ENCODE data around the gene TMEM131L. TPM values are rescaled to one million over a fixed set of nuclear protein-coding genes. Genes with fewer than 3 reads are reported as not detected.

The TMEM131L gene
- total RNA-seq, 1 donor from 2014 or later = 29.8 TPM

DNA sequence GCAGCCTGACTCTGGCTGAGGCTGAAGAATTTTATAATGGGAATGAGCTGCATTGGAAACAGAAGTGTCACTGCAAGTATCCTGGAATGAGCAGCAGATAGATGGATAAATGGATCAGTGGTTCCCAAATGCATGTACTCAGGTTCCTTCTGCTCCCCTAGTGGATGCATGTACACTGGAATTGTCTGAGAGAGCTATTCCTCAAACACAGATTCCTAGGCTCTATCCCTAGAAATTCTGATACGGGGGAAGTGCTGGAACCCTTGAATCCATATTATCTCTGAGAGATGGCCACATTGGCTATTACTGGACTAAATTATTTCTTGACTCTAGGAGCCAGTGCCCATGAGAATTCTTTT, 64.8 kb downstream of the TMEM131L start:
- Mint-ChIP-seq H3K9me3 (ENCODE audit: unreplicated experiment) (no peaks in the 10 kb centered on the region), H3K36me3 (ENCODE audit: low read depth, unreplicated experiment) (peaks cover 18% of the 10 kb centered on the region), H3K27me3 (ENCODE audit: unreplicated experiment) (peaks cover 7% of the 10 kb centered on the region), H3K4me3 (ENCODE audit: unreplicated experiment) (no peak overlapping the region), H3K27ac (ENCODE audit: unreplicated experiment) (peak overlapping the region; percentile 9), H3K4me1 (ENCODE audit: unreplicated experiment) (peaks cover 54% of the 10 kb centered on the region)
- TF ChIP-seq, protein P1, sequence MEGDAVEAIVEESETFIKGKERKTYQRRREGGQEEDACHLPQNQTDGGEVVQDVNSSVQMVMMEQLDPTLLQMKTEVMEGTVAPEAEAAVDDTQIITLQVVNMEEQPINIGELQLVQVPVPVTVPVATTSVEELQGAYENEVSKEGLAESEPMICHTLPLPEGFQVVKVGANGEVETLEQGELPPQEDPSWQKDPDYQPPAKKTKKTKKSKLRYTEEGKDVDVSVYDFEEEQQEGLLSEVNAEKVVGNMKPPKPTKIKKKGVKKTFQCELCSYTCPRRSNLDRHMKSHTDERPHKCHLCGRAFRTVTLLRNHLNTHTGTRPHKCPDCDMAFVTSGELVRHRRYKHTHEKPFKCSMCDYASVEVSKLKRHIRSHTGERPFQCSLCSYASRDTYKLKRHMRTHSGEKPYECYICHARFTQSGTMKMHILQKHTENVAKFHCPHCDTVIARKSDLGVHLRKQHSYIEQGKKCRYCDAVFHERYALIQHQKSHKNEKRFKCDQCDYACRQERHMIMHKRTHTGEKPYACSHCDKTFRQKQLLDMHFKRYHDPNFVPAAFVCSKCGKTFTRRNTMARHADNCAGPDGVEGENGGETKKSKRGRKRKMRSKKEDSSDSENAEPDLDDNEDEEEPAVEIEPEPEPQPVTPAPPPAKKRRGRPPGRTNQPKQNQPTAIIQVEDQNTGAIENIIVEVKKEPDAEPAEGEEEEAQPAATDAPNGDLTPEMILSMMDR (IDR thresholded peaks at IDR 0.05; ENCODE audit: unreplicated experiment) = no peak
- DNase-seq (ENCODE audit: low spot score) = no peak

DNA sequence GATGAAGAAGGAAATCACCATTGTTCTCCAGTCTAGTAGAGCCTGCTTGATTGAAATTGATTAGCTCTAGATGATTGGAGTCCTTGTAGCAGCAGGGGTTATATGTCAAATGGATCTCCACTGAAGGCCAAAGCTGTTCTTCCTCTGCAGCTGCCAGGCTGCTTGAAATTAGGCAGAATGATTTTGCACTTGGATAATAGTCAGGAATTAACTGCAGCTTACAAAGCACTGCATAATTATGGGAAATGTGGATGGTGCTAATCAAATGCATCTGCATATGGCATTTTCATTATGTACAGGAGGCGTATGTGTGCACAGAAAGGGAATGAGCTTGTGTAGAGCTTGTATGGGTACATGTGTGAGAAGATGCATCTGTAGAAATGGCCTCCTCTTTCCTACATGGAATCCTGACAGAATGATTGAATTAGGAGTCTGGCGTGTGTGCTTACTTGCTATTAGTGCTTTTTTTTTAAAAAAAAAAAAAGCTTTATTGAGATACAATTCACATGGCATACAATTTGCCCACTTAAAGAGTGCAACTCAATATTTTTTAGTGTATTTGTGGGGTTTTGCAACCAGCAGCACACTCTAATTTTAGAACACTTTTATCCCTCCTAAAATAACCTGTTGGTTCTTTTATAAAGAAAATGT, 65.9 kb downstream of the TMEM131L start:
- Mint-ChIP-seq H3K4me3 (ENCODE audit: unreplicated experiment) (no peak overlapping the region), H3K27me3 (ENCODE audit: unreplicated experiment) (peaks cover 9% of the 10 kb centered on the region), H3K36me3 (ENCODE audit: low read depth, unreplicated experiment) (peaks cover 15% of the 10 kb centered on the region), H3K27ac (ENCODE audit: unreplicated experiment) (no peak overlapping the region), H3K9me3 (ENCODE audit: unreplicated experiment) (no peaks in the 10 kb centered on the region), H3K4me1 (ENCODE audit: unreplicated experiment) (peaks cover 54% of the 10 kb centered on the region)
- TF ChIP-seq, protein P1 (IDR thresholded peaks at IDR 0.05; ENCODE audit: unreplicated experiment) = no peak
- DNase-seq (ENCODE audit: low spot score) = no peak

DNA sequence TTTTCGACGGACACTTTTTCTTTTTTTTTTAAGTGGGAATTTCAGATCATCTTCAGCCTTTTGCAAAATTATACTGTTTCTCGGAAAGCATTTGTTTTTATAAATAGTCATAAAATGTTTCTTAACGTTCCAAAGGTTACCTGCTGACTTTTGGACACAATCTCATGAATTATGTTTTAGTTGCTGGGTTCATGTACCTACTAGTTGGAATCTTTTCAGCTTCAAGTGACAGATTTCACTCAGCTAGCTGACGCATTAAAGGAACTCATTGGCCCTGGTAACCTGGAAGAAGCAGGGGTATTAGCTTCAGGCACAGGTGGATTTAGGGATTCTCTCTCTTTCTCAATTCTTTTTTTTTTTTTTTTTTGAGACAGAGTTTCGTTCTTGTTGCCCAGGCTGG, 66.5 kb downstream of the TMEM131L start:
- Mint-ChIP-seq H3K27me3 (ENCODE audit: unreplicated experiment) (peaks cover 9% of the 10 kb centered on the region), H3K27ac (ENCODE audit: unreplicated experiment) (no peak overlapping the region), H3K4me3 (ENCODE audit: unreplicated experiment) (no peak overlapping the region), H3K36me3 (ENCODE audit: low read depth, unreplicated experiment) (peaks cover 15% of the 10 kb centered on the region), H3K4me1 (ENCODE audit: unreplicated experiment) (peaks cover 53% of the 10 kb centered on the region), H3K9me3 (ENCODE audit: unreplicated experiment) (no peaks in the 10 kb centered on the region)
- TF ChIP-seq, protein P1 (IDR thresholded peaks at IDR 0.05; ENCODE audit: unreplicated experiment) = no peak
- no peak for DNase-seq (ENCODE audit: low spot score)

DNA sequence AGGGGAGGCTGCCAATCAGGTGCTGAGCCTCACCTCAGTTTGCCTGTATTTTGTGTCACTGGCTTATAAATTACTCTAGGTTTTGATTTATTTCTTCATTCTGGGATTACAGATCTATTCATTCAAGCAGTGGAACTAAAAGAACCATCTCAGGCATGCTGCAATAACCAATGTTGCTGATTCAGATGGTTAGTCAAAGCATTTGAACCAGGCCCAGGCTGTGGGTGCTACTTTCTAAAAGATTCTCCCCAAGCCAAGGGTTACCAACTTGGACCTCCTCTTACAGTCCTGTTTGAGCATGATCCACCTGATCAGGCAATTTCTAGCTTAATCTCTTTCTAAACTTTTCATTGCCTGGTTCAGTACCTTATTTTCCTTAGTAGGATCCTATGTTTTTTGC, 67.2 kb downstream of the TMEM131L start:
- Mint-ChIP-seq H3K27me3 (ENCODE audit: unreplicated experiment) (peaks cover 9% of the 10 kb centered on the region), H3K27ac (ENCODE audit: unreplicated experiment) (no peak overlapping the region), H3K4me1 (ENCODE audit: unreplicated experiment) (peaks cover 52% of the 10 kb centered on the region), H3K36me3 (ENCODE audit: low read depth, unreplicated experiment) (peaks cover 19% of the 10 kb centered on the region), H3K4me3 (ENCODE audit: unreplicated experiment) (no peak overlapping the region), H3K9me3 (ENCODE audit: unreplicated experiment) (no peaks in the 10 kb centered on the region)
- TF ChIP-seq, protein P1 (IDR thresholded peaks at IDR 0.05; ENCODE audit: unreplicated experiment) = no peak
- DNase-seq (ENCODE audit: low spot score) = no peak

DNA sequence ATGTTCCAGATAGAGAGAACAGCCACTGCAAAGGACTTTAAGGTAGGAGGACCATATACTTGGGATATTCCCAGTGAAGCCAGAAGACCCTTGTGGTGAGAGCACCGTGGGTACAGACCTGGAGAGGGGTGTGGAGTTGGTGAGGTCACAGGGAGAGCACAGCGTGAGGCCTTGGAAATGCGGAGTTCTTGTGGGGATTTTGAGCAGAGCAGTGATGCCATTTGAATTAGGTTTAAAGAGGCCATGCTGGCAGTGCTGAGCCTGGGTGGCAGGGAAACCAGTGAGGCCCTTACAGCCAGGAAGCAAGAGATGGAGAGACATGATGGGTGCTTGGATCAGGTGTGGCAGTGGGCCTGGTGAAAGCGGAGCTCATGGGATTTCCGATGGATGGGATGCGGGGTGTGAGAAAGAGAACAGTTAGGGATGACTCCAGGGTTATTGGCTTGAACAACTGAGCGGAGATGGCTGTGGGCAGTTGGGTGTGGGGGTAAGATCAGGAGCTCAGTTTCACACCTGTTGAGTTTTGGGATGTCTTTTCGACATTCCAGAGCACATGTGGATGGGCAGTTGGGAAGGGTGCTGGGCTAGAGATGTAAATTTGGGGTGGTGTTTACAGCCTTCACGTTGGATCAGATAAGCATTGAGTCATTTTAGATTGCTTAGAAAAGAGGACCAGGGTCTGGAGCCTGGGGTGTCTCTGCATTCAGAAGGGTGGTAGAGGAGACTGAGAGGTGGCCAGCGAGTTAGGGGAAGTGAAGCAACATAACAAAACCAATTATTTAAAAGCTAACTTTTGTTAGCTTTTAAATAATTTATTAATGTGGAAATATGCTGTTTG, 68.9 kb downstream of the TMEM131L start:
- DNase-seq (ENCODE audit: low spot score) = no peak
- peaks cover 7% of the 10 kb centered on the region for H3K27me3 Mint-ChIP-seq (ENCODE audit: unreplicated experiment)
- peaks cover 42% of the 10 kb centered on the region for H3K4me1 Mint-ChIP-seq (ENCODE audit: unreplicated experiment)
- H3K4me3 Mint-ChIP-seq (ENCODE audit: unreplicated experiment) = peak overlapping the region; percentile 37
- peaks cover 19% of the 10 kb centered on the region for H3K36me3 Mint-ChIP-seq (ENCODE audit: low read depth, unreplicated experiment)
- H3K9me3 Mint-ChIP-seq (ENCODE audit: unreplicated experiment) = no peaks in the 10 kb centered on the region
- peak overlapping the region; percentile 89 for H3K27ac Mint-ChIP-seq (ENCODE audit: unreplicated experiment)
- TF ChIP-seq, protein P1 (IDR thresholded peaks at IDR 0.05; ENCODE audit: unreplicated experiment) = no peak

Measured in endothelial cell (in vitro differentiated cells).